GM23338 (cell line): ENCODE measurements around the gene MTLN. TPM values are rescaled to one million over a fixed set of nuclear protein-coding genes. Genes with fewer than 3 reads are reported as not detected.
"Not testable (repeated sequence)": the region's sequence is repeated elsewhere in the genome, so short reads cannot be mapped to it uniquely, and the experiment has no call there.

Source experiments
- ATAC-seq: fragments of 200-7000 bp; cut with Tn5 transposase; 3 replicates; pipeline ENCODE4 v1.9.1; 2020
- DNase-seq: peaks from one replicate; pipeline ENCODE4 v3.0.0-alpha.2; 2015; ENCODE audit warnings: low spot score
- H2AFZ ChIP-seq: fragments of 200-600 bp; sonication (generic); 2 replicates; pipeline ENCODE4 v1.8.0; 2016; ENCODE audit warnings: antibody characterized with exemption, mild to moderate bottlenecking, moderate library complexity
- H3F3A ChIP-seq: fragments of 200-600 bp; sonication (generic); replicated peaks from 2 replicates; pipeline ENCODE4 v1.8.0; 2017; ENCODE audit warnings: antibody characterized with exemption, mixed run types, low read depth
- H3K27ac ChIP-seq: fragments of 200-600 bp; sonication (generic); 2 replicates; pipeline ENCODE4 v1.6.1; 2016; ENCODE audit warnings: low read depth
- H3K27me3 ChIP-seq: fragments of 200-600 bp; sonication (generic); 2 replicates; pipeline ENCODE4 v1.8.0; 2016; ENCODE audit warnings: mild to moderate bottlenecking, mixed run types, moderate library complexity; ENCODE audit not compliant: insufficient read depth
- H3K36me3 ChIP-seq: fragments of 200-600 bp; sonication (generic); 2 replicates; pipeline ENCODE4 v1.8.0; 2016; ENCODE audit warnings: mild to moderate bottlenecking; ENCODE audit not compliant: insufficient read depth
- H3K4me1 ChIP-seq: fragments of 200-600 bp; sonication (generic); 2 replicates; pipeline ENCODE4 v1.8.0; 2016; ENCODE audit warnings: mild to moderate bottlenecking, moderate library complexity; ENCODE audit not compliant: insufficient read depth
- H3K4me2 ChIP-seq: fragments of 200-600 bp; sonication (generic); 2 replicates; pipeline ENCODE4 v1.7.1; 2017; ENCODE audit warnings: mixed run types
- H3K4me3 ChIP-seq: fragments of 200-600 bp; sonication (generic); 2 replicates; pipeline ENCODE4 v1.6.1; 2016; ENCODE audit warnings: mixed run types
- H3K79me2 ChIP-seq: fragments of 200-600 bp; sonication (generic); replicated peaks from 2 replicates; pipeline ENCODE4 v1.8.0; 2017; ENCODE audit warnings: mild to moderate bottlenecking; ENCODE audit not compliant: insufficient read depth
- H3K9me2 ChIP-seq: fragments of 200-600 bp; sonication (generic); 2 replicates; pipeline ENCODE4 v1.8.0; 2017; ENCODE audit not compliant: insufficient read depth
- H4K20me1 ChIP-seq: fragments of 200-600 bp; sonication (generic); replicated peaks from 2 replicates; pipeline ENCODE4 v1.8.0; 2017; ENCODE audit warnings: mild to moderate bottlenecking; ENCODE audit not compliant: insufficient read depth
- H3K27ac Mint-ChIP-seq: 2 replicates; pipeline ENCODE4 v1.8.0; 2020; ENCODE audit warnings: inconsistent platforms, mild to moderate bottlenecking, moderate library complexity, mixed read lengths
- H3K27me3 Mint-ChIP-seq: 3 replicates; pipeline ENCODE4 v1.8.0; 2022; ENCODE audit warnings: low read depth, mild to moderate bottlenecking, moderate library complexity, mixed read lengths, inconsistent platforms; ENCODE audit not compliant: insufficient read depth, poor library complexity
- H3K36me3 Mint-ChIP-seq: 3 replicates; pipeline ENCODE4 v1.8.0; 2021; ENCODE audit warnings: low read depth, mild to moderate bottlenecking, inconsistent platforms, moderate library complexity, mixed read lengths
- H3K4me1 Mint-ChIP-seq: 3 replicates; pipeline ENCODE4 v1.8.0; 2020; ENCODE audit warnings: mild to moderate bottlenecking, inconsistent platforms, mixed read lengths
- H3K4me3 Mint-ChIP-seq: 3 replicates; pipeline ENCODE4 v1.8.0; 2021; ENCODE audit warnings: moderate library complexity, mild to moderate bottlenecking, inconsistent platforms, mixed read lengths
- H3K9me3 Mint-ChIP-seq: 3 replicates; pipeline ENCODE4 v1.8.0; 2020; ENCODE audit warnings: moderate library complexity, mild to moderate bottlenecking, inconsistent platforms, mixed read lengths
- polyA plus RNA-seq: library from polyadenylated mRNA; unstranded; fragments of >200 nt; fragmentation: Nextera tagmentation; extraction: Ambion mirVana; gene quantifications from 2 replicates; pipeline ENCODE4 v1.2.1, GENCODE V29; 2016
- total RNA-seq: library from RNA; depleted of rRNA; stranded (reverse); fragments of >200 nt; shearing (Covaris generic); gene quantifications from 2 replicates; pipeline ENCODE4 v1.2.3, GENCODE V29; 2014

MTLN gene
- total and polyA plus RNA-seq, 2 experiments from 2014 or later, result 40.2 to 151 TPM

GRCh38 chr2:110245488-110246435, 33.4 kb upstream of the MTLN start:
- H3K4me1 ChIP-seq, H3K27ac Mint-ChIP-seq, H3K27ac ChIP-seq, H3K9me2 ChIP-seq, H2AFZ ChIP-seq, H3K4me2 ChIP-seq, H3K4me3 ChIP-seq, H3K36me3 ChIP-seq, H3K4me1 Mint-ChIP-seq, DNase-seq, H3K79me2 ChIP-seq, H4K20me1 ChIP-seq, H3K27me3 Mint-ChIP-seq, H3K27me3 ChIP-seq, H3K4me3 Mint-ChIP-seq, H3F3A ChIP-seq, H3K9me3 Mint-ChIP-seq, H3K36me3 Mint-ChIP-seq: not testable (repeated sequence)
- peak; percentile 90 for ATAC-seq

- H3K9me3 Mint-ChIP-seq, H3K27me3 Mint-ChIP-seq, H3K4me1 Mint-ChIP-seq, H3K4me3 ChIP-seq, H3K4me1 ChIP-seq, H3K4me2 ChIP-seq, H4K20me1 ChIP-seq, H3K36me3 Mint-ChIP-seq, H3K27me3 ChIP-seq, H3K27ac Mint-ChIP-seq, H3K79me2 ChIP-seq, DNase-seq, H3F3A ChIP-seq, ATAC-seq, H3K4me3 Mint-ChIP-seq, H3K9me2 ChIP-seq, H3K36me3 ChIP-seq, H3K27ac ChIP-seq, H2AFZ ChIP-seq: not testable (repeated sequence)
These were observed 30.9 kb upstream of the MTLN start for GRCh38 chr2:110243283-110243682.

GRCh38 chr2:110234514-110234913, 22.2 kb upstream of the MTLN start:
- H4K20me1 ChIP-seq, H2AFZ ChIP-seq, H3K4me1 ChIP-seq, DNase-seq, H3K27me3 ChIP-seq, H3K4me1 Mint-ChIP-seq, H3K4me2 ChIP-seq, H3K36me3 Mint-ChIP-seq, H3K27me3 Mint-ChIP-seq, H3K36me3 ChIP-seq, H3K4me3 Mint-ChIP-seq, H3K79me2 ChIP-seq, H3K27ac ChIP-seq, H3K4me3 ChIP-seq, H3K9me3 Mint-ChIP-seq, H3F3A ChIP-seq, H3K27ac Mint-ChIP-seq, H3K9me2 ChIP-seq: not testable (repeated sequence)
- peak; percentile 58 for ATAC-seq

- not testable (repeated sequence) for H3F3A ChIP-seq, H3K4me1 ChIP-seq, DNase-seq, H3K36me3 ChIP-seq, H2AFZ ChIP-seq, H3K79me2 ChIP-seq, H3K4me3 Mint-ChIP-seq, H3K9me2 ChIP-seq, H3K9me3 Mint-ChIP-seq, H3K27me3 ChIP-seq, H3K4me3 ChIP-seq, H3K4me2 ChIP-seq, H3K27ac ChIP-seq, H3K27me3 Mint-ChIP-seq, H3K4me1 Mint-ChIP-seq, H3K36me3 Mint-ChIP-seq, H3K27ac Mint-ChIP-seq, H4K20me1 ChIP-seq
- ATAC-seq, result peak; percentile 38; the same call in 2 of the 3 replicates
These were observed 17.5 kb upstream of the MTLN start for GRCh38 chr2:110229886-110230285.

- H3K4me2 ChIP-seq, H3K79me2 ChIP-seq, H3K4me3 ChIP-seq, H3K27ac Mint-ChIP-seq, H3K4me1 ChIP-seq, H3K27me3 Mint-ChIP-seq, H3K4me3 Mint-ChIP-seq, H3F3A ChIP-seq, H4K20me1 ChIP-seq, ATAC-seq, H3K9me2 ChIP-seq, H2AFZ ChIP-seq, H3K4me1 Mint-ChIP-seq, H3K27me3 ChIP-seq, H3K27ac ChIP-seq, DNase-seq, H3K36me3 ChIP-seq: not testable (repeated sequence)
- H3K36me3 Mint-ChIP-seq, result peaks cover 12% of the 10 kb centered on the region
- H3K9me3 Mint-ChIP-seq, result peaks cover 21% of the 10 kb centered on the region
These were observed 10.3 kb upstream of the MTLN start for GRCh38 chr2:110222626-110223025.
